NCI-H2196 (cell line): ENCODE data around the gene STIP1.
"Not testable (repeated sequence)": the region's sequence is repeated elsewhere in the genome, so short reads cannot be mapped to it uniquely, and the experiment has no call there.

Experiments used
- DNase-seq: peaks from one replicate; lab custom pipeline; 2025; ENCODE audit not compliant: unreplicated experiment; lab: John Stamatoyannopoulos, UW

STIP1 gene

GRCh38 chr11:64157631-64158394 is 28.2 kb upstream of the STIP1 start:
- DNase-seq = no peak

- DNase-seq = no peak
Measured at GRCh38 chr11:64161037-64161436, 24.9 kb upstream of the STIP1 start.

GRCh38 chr11:64162769-64163168 is 23.2 kb upstream of the STIP1 start:
- DNase-seq = not testable (repeated sequence)

GRCh38 chr11:64163951-64164350 is 22.0 kb upstream of the STIP1 start:
- no peak for DNase-seq

GRCh38 chr11:64164392-64165312 is 21.3 kb upstream of the STIP1 start:
- DNase-seq = peak; percentile 14

GRCh38 chr11:64165481-64165841 is 20.5 kb upstream of the STIP1 start:
- no peak for DNase-seq

- peak; percentile 64 for DNase-seq
Measured at GRCh38 chr11:64165842-64166635, 19.9 kb upstream of the STIP1 start, which contains the start of gene MACROD1. Gene MACROD1, minus strand, starts transcription at chr11:64166113. Its CDS starts 119 bp downstream, at chr11:64165994.

- no peak for DNase-seq
Measured at GRCh38 chr11:64170419-64170818, 15.6 kb upstream of the STIP1 start.

- DNase-seq = no peak
Measured at GRCh38 chr11:64173616-64174355, 12.2 kb upstream of the STIP1 start.

- no peak for DNase-seq
Measured at GRCh38 chr11:64176751-64177150, 9.2 kb upstream of the STIP1 start.

GRCh38 chr11:64178203-64178602 is 7.8 kb upstream of the STIP1 start:
- no peak for DNase-seq

- no peak for DNase-seq
Measured at GRCh38 chr11:64178951-64179639, 6.9 kb upstream of the STIP1 start.

- no peak for DNase-seq
Measured at GRCh38 chr11:64180891-64181290, 5.1 kb upstream of the STIP1 start.

- peak; percentile 46 for DNase-seq
Measured at GRCh38 chr11:64181506-64182411, 4.2 kb upstream of the STIP1 start.

- DNase-seq = no peak
Measured at GRCh38 chr11:64183890-64184289, 2.1 kb upstream of the STIP1 start.

- DNase-seq = peak; percentile 58
Measured at GRCh38 chr11:64185175-64185692, 737 bp upstream of the STIP1 start.

GRCh38 chr11:64186492-64187165 is 658 bp downstream of the STIP1 start:
- no peak for DNase-seq

- DNase-seq = no peak
Measured at GRCh38 chr11:64192434-64192833, 6.5 kb downstream of the STIP1 start.
